M059J (cell line): ENCODE results near the gene THNSL1. TPM values are rescaled to one million over a fixed set of nuclear protein-coding genes. Genes with fewer than 3 reads are reported as not detected.
"Not testable (repeated sequence)": the region's sequence is repeated elsewhere in the genome, so short reads cannot be mapped to it uniquely, and the experiment has no call there.

ENCODE experiments used
- DNase-seq: peaks from one replicate; pipeline ENCODE4 v3.0.0-alpha.2; 2012; ENCODE audit warnings: low read depth
- total RNA-seq: library from RNA; depleted of rRNA; stranded (reverse); fragments of >200 nt; shearing (Covaris generic); gene quantifications from 2 replicates; pipeline ENCODE4 v1.2.3, GENCODE V29; 2014; rRNA removed

Gene THNSL1, protein sequence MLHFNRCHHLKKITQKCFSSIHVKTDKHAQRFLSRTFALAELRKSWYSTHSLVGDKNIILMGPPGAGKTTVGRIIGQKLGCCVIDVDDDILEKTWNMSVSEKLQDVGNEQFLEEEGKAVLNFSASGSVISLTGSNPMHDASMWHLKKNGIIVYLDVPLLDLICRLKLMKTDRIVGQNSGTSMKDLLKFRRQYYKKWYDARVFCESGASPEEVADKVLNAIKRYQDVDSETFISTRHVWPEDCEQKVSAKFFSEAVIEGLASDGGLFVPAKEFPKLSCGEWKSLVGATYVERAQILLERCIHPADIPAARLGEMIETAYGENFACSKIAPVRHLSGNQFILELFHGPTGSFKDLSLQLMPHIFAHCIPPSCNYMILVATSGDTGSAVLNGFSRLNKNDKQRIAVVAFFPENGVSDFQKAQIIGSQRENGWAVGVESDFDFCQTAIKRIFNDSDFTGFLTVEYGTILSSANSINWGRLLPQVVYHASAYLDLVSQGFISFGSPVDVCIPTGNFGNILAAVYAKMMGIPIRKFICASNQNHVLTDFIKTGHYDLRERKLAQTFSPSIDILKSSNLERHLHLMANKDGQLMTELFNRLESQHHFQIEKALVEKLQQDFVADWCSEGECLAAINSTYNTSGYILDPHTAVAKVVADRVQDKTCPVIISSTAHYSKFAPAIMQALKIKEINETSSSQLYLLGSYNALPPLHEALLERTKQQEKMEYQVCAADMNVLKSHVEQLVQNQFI
- total RNA-seq, result 1.2 and 1.5 TPM in 2 replicates

DNA sequence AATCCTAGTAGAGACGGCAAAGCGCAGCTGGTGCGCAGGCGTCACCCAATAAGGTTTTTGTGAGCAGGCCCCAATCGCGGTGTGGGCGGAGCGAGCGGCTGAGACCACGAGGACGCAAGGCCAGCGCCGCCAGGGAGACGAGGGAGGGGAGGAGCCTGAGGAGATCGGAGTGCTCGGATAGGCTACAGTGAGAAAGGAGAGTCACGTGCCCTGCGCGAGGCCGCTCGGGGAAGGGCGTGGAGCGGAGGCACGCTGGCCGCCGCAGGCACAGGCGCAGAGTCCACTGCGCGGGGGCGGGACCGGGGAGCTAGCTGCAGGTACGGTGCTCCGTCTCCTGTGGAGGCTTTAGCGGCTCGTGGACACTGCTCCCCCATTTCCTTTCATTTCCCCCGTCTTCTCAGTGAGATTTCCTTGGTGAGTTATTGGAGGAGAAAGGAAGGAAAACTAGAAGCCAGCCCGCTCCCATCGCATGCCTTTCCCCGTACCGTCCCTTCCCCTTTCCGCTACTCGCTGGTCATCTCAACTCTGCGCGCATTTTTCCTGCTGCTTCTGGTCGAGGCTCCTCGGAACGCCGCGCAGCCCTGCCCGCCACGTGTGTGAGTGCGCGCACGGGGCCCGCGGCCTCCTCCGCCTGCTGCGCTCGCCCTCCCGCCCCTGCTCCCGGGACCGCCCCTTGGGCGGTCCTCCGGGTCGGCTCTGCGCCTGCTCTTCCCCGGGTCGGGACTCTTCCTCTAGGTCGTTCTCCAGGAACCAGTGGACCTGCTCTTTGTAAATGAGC is at the start of gene THNSL1:
Gene THNSL1, plus strand, starts transcription at position 237 of the 778 bp plus-strand sequence. CDS start 6,612 bp downstream, outside the sequence.
- DNase-seq, result peak; percentile 95

- no peak for DNase-seq
Measured at GRCh38 chr10:24966962-24967481, 49.4 kb upstream of the THNSL1 start.

DNA sequence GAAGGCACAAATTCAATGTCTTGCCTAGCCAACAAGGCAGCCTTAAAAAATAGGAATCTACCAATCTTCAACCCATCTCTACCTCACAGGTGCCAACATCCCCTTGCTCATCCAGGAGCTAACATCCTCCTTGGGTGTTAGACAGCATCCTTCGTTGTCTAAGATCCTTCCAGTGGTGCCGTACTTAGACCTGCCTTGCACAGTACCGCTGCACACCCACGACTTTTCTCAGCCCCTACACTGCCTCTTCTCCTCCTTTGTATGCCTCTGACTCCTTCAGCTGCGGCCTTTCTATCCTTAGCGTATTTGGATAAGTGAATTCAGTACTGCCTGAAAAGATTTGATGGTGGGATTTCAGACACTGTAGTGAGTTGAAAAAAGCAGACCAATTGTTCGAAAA is 48.1 kb upstream of the THNSL1 start:
- no peak for DNase-seq

- DNase-seq, result not testable (repeated sequence)
Measured at GRCh38 chr10:24968951-24969350, 47.5 kb upstream of the THNSL1 start.

DNA sequence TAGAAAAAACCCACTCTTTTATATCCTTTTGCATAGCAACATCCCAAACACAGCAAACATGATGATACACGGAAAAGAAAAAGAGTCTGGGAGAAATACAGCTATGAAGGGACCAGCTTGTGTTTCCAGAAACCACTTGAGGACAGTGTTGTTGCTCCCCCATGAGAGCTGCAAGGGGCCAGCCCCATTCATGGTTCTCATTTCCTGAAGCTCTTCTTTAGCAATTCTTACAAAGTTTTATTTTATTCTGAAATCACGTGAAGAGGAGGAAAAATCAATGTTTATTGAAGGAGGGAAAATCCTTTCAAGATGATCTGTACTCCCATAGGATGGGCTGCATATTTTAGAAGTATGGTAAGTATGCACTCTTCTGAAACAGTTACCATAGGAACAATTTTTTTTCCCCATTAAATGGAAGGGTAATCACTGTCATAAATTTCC is 46.6 kb upstream of the THNSL1 start:
- no peak for DNase-seq

- DNase-seq, result no peak
Measured at GRCh38 chr10:24971374-24971773, 45.0 kb upstream of the THNSL1 start.

GRCh38 chr10:24973163-24973562 is 43.2 kb upstream of the THNSL1 start:
- DNase-seq, result no peak

- DNase-seq, result peak; percentile 31
Measured at GRCh38 chr10:24974976-24975375, 41.4 kb upstream of the THNSL1 start.

- DNase-seq, result no peak
Measured at GRCh38 chr10:24979685-24980084, 36.7 kb upstream of the THNSL1 start.

DNA sequence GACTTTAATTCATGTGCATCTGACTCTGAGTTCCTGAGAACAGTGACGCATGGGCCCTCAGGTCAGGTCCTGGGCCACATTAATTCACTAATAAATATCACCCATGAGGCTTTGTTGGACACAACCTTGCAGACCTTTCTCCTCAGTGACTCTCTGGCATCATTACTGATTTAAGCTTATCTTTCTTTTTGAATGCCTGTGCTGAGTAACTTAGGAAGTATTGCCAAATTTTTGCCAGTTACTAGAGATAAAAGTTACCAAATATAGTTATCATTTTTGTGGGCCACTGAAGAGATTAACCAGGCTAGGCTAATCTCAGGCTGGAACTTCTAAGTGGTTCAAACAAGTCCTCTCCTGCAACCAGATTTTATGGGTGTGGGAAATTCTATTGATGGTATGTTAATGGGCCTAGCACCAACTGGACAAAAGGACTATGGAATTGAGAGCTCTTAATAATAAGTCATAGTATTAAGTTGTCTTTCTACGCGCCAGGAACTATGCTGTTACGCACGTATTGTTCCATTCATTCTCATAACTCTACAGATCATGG is 35.2 kb upstream of the THNSL1 start:
- no peak for DNase-seq

DNA sequence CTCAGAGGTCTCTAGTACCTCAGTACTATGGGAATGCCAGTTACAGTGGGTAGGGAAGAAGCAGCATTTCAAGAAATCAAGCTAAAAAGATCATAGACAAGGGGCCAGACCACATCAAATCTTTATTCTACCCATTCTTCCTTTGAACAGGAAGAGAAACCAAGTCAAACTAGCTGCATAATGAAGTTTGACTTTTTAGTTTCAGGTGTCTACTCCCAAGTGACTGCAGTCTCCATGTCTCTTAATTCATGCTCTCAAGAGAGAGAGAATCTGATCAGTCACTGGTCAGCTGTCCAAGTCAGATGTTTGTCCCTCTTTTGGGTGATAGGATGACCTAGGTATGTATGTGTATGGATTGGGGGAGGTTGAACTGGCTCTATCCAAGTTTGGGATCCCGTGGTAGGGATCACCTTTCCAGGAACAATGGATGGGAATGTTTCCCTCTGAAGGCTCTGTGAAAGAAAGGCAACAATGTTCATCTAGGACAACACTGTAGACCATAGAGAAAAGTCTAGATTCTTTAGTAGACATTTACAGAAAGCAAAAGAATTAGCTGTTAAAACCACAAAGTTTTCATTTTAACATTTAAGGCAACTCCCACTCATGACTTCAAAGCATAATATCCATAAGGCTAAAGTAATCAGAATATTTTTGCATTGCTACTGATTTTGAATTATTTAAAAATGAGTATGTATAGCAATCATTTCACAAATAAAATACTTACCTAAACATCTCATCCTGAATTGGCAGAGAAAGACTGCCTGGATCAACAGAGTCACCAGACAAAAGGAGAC is 33.9 kb upstream of the THNSL1 start:
- DNase-seq, result no peak

DNA sequence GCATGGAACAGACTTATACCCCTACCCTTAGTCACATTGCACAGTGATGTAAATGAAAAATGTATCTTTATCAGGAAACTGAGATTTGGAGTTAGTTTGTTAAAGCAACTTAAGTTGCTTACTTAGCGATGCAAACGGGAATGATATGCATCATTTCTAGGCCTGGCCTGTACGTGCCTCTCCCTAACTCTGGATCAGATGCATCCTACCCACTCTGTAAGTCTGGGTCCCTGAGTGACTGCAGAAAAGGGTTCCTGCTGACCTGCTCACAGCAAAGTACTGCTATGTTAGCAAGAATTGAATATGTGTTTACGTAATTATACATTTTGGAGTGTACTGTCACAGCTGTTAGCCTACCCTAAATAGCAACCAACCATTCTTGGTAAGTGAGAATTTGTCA is 33.3 kb upstream of the THNSL1 start:
- DNase-seq, result no peak

- no peak for DNase-seq
Measured at GRCh38 chr10:24983946-24984345, 32.5 kb upstream of the THNSL1 start.

- no peak for DNase-seq
Measured at GRCh38 chr10:24984906-24985305, 31.5 kb upstream of the THNSL1 start.

- no peak for DNase-seq
Measured at GRCh38 chr10:24988831-24989640, 27.4 kb upstream of the THNSL1 start.

- DNase-seq, result no peak
Measured at GRCh38 chr10:24989867-24990266, 26.5 kb upstream of the THNSL1 start.

DNA sequence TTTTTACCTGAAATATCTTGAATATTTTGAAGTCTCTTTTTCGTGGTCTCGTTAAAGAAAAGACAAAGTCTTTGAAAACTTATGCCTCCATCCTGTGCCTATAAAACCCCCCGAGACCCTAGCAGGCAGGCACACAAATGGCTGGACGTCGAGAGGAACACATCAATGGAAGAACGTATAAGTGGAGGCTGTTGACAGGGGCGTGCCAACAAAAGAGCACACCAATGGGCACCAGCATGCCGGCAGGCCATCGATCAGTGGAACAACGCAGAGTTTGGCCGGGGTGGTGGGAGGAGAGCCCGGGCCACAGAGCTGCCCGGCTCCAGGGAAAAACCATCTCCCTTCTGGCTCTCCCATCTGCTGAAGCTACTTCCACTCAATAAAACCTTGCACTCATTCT is 25.1 kb upstream of the THNSL1 start:
- no peak for DNase-seq

DNA sequence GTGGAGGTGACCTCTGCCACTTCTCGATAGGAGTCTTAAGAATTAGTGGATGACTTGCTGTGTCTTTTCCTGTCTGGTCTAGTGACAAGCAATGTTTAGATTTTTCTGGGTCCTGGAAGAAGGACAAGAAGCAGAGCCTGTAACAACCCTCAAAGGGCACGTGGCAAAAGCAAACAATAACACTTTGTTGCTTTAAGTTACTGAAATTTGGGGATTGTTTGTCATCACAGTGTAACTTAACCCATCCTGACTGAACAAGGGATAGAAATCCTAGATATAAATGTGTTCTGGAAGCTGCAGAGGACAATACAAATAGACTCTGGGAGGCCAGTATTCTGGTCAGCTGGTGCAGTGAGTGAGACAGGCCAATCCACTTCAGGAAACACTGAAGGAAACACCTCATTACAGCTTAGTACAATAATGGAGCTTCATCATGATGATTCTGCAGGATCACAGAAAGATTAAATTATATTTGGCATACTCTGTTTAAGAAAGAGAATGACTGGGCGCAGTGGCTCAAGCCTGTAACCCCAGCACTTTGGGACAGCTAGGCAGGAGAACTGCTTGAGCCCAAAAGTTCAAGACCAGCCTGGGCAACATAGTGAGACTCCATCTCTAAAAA is 23.8 kb upstream of the THNSL1 start:
- no peak for DNase-seq

DNA sequence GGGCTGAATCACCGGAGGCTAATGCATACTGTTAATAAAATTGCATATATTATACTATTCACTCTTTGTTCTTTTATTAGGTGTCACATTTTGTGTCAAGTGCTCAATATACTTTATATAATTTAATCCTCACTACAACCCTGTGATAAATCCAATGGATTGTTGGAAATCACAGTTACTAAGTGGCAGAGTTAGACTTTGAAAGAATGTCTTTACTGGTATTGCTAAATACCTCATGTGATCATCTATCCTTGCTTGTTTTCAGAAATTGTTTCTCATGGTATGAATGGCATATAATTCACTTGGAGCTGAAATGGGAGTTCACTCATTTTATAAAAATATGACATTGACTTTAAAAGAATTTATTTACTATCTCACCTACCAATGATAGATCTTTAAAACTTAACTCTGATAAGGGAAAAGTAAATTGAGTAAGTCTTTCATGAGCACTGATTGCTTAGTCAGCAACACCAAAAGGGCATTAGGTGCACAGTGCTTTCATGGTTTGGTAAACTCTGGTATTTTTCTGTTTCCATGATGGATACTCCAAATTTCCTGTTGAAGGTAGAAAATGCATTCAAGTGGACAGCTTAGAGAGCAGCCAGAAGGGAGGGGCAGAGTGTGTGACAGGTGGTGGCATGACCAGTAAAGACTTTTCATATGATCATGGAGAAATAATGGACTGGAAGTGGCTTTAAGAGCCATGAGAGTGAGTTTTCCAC is 23.0 kb upstream of the THNSL1 start:
- DNase-seq, result no peak
